OCI-LY3 (cell line): ENCODE measurements around the gene RERE.

Experiments
- H2AFZ ChIP-seq: fragments of 200-600, 300-600 bp; shearing (Covaris generic); 2 replicates; pipeline ENCODE4 v1.6.0; 2014; ENCODE audit warnings: antibody characterized with exemption, low read depth, low read length
- H3K27ac ChIP-seq: fragments of 200-600, 300-600 bp; sonication (generic); 2 replicates; pipeline ENCODE4 v1.5.1; 2014; ENCODE audit warnings: mild to moderate bottlenecking, low read length, moderate library complexity, mixed read lengths
- H3K27me3 ChIP-seq: fragments of 200-600, 300-600 bp; sonication (generic); 2 replicates; pipeline ENCODE4 v1.6.1; 2014; ENCODE audit warnings: low read depth, low read length, mixed read lengths
- H3K36me3 ChIP-seq: fragments of 200-600, 300-600 bp; sonication (generic); replicated peaks from 2 replicates; pipeline ENCODE3; 2014; ENCODE audit warnings: low read depth, low read length, mixed read lengths
- H3K4me1 ChIP-seq: fragments of 300-600, 200-600 bp; sonication (generic); 2 replicates; pipeline ENCODE4 v1.6.1; 2014; ENCODE audit warnings: low read length, mixed read lengths
- H3K4me2 ChIP-seq: fragments of 200-600, 300-600 bp; sonication (generic); 2 replicates; pipeline ENCODE4 v1.6.1; 2014; ENCODE audit warnings: low read length, mixed read lengths
- H3K4me3 ChIP-seq: fragments of 300-600, 200-600 bp; sonication (generic); 2 replicates; pipeline ENCODE4 v1.5.1; 2014; ENCODE audit warnings: antibody characterized with exemption, mild to moderate bottlenecking, low read length, moderate library complexity
- H3K79me2 ChIP-seq: fragments of 300-600, 200-600 bp; shearing (Covaris generic); 2 replicates; pipeline ENCODE4 v1.6.1; 2014; ENCODE audit warnings: mild to moderate bottlenecking, low read length, mixed read lengths
- H3K9ac ChIP-seq: fragments of 300-600, 200-600 bp; shearing (Covaris generic); 2 replicates; pipeline ENCODE4 v1.6.0; 2014; ENCODE audit warnings: mild to moderate bottlenecking, low read length, moderate library complexity
- H3K9me3 ChIP-seq: fragments of 200-600, 300-600 bp; shearing (Covaris generic); 2 replicates; pipeline ENCODE4 v1.6.1; 2014; ENCODE audit warnings: low read length, mixed read lengths; ENCODE audit not compliant: insufficient read depth
- H4K20me1 ChIP-seq: fragments of 200-600, 300-600 bp; sonication (generic); 2 replicates; pipeline ENCODE4 v1.6.1; 2016; ENCODE audit warnings: low read length, mixed read lengths; ENCODE audit not compliant: insufficient read depth
- CTCF ChIP-seq: fragments of 200-600, 300-600 bp; sonication (generic); IDR thresholded peaks from 2 replicates; pipeline ENCODE4 v1.5.1; 2014; ENCODE audit warnings: antibody characterized with exemption, low read length, low read depth
- EZH2phosphoT487 ChIP-seq: fragments of 200-600 bp; shearing (Covaris generic); IDR thresholded peaks from 2 replicates; pipeline ENCODE4 v1.6.1; 2018; ENCODE audit warnings: antibody characterized with exemption, mixed run types, low read depth

The RERE gene

GRCh38 chr1:8318436-8318835 lies 499.0 kb downstream of the RERE start:
- peak overlapping the region; percentile 91 for H3K4me3 ChIP-seq

GRCh38 chr1:8317647-8318381 lies 499.6 kb downstream of the RERE start, which contains the start of gene SLC45A1:
TSS of gene SLC45A1 (plus strand) at chr1:8318114. CDS start at chr1:8324330, 6,216 bp downstream.
- H3K27ac ChIP-seq: no peak within 1 kb of the TSS
- H3K9me3 ChIP-seq: no peaks in the 10 kb centered on the region
- no peaks in the 10 kb centered on the region for H4K20me1 ChIP-seq
- TF ChIP-seq CTCF (no peak), EZH2phosphoT487 (no peak)
- peak within 1 kb of the TSS; percentile 84; the same call in 1 of the 2 replicates for H2AFZ ChIP-seq
- H3K79me2 ChIP-seq: no peaks in the 10 kb centered on the region
- H3K4me1 ChIP-seq: peaks cover 11% of the 10 kb centered on the region
- peak within 1 kb of the TSS; percentile 49 for H3K9ac ChIP-seq
- H3K36me3 ChIP-seq: no peaks in the 10 kb centered on the region
- H3K4me2 ChIP-seq: peak within 1 kb of the TSS; percentile 93
- no peaks in the 10 kb centered on the region for H3K27me3 ChIP-seq
- H3K4me3 ChIP-seq: peak within 1 kb of the TSS; percentile 91

More at GRCh38 chr1:8318436-8318835, 499.0 kb downstream of the RERE start:
- Histone ChIP-seq H2AFZ (0 out of 2 replicates have a peak overlapping the region, but pooled peaks have one; percentile 28), H3K9ac (peak overlapping the region; percentile 49), H3K27me3 (no peaks in the 10 kb centered on the region), H4K20me1 (no peaks in the 10 kb centered on the region), H3K36me3 (no peaks in the 10 kb centered on the region), H3K4me2 (peak overlapping the region; percentile 93), H3K79me2 (no peaks in the 10 kb centered on the region), H3K9me3 (no peaks in the 10 kb centered on the region), H3K27ac (no peak overlapping the region), H3K4me1 (peaks cover 11% of the 10 kb centered on the region)
- TF ChIP-seq CTCF (no peak), EZH2phosphoT487 (no peak)

DNA sequence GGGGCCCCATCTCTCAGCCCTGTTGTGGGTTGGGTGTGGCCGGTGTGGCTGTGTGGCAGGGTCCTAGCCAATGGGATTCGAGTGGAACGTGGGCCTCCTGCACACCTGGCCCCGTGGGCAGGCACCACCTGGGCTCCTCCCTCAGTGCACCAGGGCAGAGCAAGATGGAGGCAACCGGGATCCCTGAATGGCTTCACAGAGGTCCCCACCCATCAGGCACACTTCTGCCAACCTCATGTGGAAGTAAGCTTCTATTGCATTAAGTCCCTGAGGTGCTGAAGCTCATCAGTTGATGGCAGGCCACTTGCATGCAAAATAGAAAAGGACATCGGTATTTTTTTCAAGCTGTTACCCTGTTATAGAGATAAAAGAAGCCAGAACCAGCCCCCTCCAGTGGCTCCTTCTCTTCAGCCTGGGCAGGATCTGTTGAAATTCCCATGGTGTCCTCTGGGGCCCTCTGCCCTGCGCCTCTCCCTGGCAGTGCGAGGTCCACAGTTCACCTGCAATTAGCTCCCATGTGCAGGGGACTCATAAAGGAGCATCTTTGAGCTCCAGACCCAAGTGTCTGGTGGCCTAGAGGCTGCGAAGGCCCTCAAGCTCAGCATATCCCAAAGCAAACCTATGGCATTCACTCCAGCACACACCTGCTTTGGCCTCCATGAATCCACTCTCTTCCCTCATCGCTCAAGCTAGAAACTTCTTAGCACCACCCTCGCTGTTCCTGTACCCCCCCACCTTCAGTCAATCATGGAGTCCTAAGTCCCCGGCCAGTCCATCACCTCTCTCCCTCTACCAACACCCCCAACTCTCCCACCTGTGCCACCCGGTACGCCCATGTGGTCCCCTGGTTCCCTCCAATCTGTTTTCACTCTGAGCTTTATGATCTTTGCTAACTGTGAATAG lies 501.6 kb downstream of the RERE start:
- Histone ChIP-seq H3K27me3 (no peaks in the 10 kb centered on the region), H3K9me3 (no peaks in the 10 kb centered on the region), H3K27ac (no peak overlapping the region), H4K20me1 (no peaks in the 10 kb centered on the region), H3K4me2 (no peak overlapping the region), H3K36me3 (no peaks in the 10 kb centered on the region), H3K79me2 (no peaks in the 10 kb centered on the region), H3K9ac (no peak overlapping the region), H3K4me1 (peaks cover 11% of the 10 kb centered on the region), H2AFZ (no peak overlapping the region), H3K4me3 (no peak overlapping the region)
- TF ChIP-seq CTCF: no peak
- TF ChIP-seq EZH2phosphoT487: no peak
